Neutrophil (primary cell): Measurements from ENCODE around the gene IL23R.

ENCODE experiments used
- H3K27ac ChIP-seq: fragments of 200-600 bp; sonication (generic); 2 replicates; pipeline ENCODE4 v1.5.1; 2016; ENCODE audit warnings: mild to moderate bottlenecking, moderate library complexity
- H3K27me3 ChIP-seq: fragments of 200-600 bp; sonication (generic); 2 replicates; pipeline ENCODE4 v1.6.0; 2016; ENCODE audit warnings: mild to moderate bottlenecking
- H3K36me3 ChIP-seq: fragments of 200-600 bp; sonication (generic); 2 replicates; pipeline ENCODE4 v1.5.1; 2017
- H3K4me1 ChIP-seq, 2 experiments: fragments of 200-600 bp in 1 of 2; sonication (generic) in 1 of 2; 1 replicate in 1 of 2; 2 replicates in 1 of 2; pipeline versions ENCODE4 v1.5.1 to v1.6.1; 2013 to 2016; ENCODE audit warnings: low read depth in 1 of 2, low read length in 1 of 2, mild to moderate bottlenecking in 1 of 2, moderate library complexity in 1 of 2; ENCODE audit not compliant: control insufficient read depth in 1 of 2, insufficient read depth in 1 of 2
- H3K4me3 ChIP-seq, 2 experiments: fragments of 200-600 bp in 1 of 2; sonication (generic) in 1 of 2; 1 replicate in 1 of 2; 2 replicates in 1 of 2; pipeline ENCODE4 v1.5.1; 2013 to 2016; ENCODE audit warnings: low read depth in 1 of 2, low read length in 1 of 2, mild to moderate bottlenecking in 1 of 2, moderate library complexity in 1 of 2
- H3K9me3 ChIP-seq: fragments of 200-600 bp; sonication (generic); 2 replicates; pipeline ENCODE4 v1.5.1; 2016
- TF ChIP-seq, protein P1 (sequence below): fragments of 200-600 bp; sonication (generic); IDR thresholded peaks from 2 replicates; pipeline ENCODE4 v1.5.1; 2016; ENCODE audit warnings: antibody characterized with exemption

IL23R gene

DNA sequence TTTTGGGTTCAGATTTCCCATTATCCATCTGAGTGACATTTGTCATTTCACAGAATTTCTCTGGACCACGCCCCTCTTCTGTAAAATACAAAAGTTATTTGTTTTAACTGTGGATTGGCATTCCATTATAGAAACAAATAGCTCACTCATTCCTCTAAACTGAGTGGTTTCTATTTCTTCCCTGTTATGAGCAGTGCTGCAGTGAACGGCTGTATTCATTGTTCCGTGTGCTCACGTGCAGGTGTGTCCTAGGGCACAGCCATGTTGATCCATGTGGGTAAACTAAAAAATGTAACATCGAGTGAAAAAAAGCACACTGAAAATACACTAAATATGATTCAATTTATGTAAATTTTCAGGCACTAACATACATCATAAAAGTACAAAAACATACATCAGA, 114.4 kb downstream of the IL23R start:
- Histone ChIP-seq H3K9me3 (no peaks in the 10 kb centered on the region), H3K27ac (no peak overlapping the region), H3K4me1 (no peaks in the 10 kb centered on the region), H3K36me3 (no peaks in the 10 kb centered on the region), H3K4me3 (no peak overlapping the region), H3K27me3 (no peaks in the 10 kb centered on the region)
- TF ChIP-seq, protein P1, sequence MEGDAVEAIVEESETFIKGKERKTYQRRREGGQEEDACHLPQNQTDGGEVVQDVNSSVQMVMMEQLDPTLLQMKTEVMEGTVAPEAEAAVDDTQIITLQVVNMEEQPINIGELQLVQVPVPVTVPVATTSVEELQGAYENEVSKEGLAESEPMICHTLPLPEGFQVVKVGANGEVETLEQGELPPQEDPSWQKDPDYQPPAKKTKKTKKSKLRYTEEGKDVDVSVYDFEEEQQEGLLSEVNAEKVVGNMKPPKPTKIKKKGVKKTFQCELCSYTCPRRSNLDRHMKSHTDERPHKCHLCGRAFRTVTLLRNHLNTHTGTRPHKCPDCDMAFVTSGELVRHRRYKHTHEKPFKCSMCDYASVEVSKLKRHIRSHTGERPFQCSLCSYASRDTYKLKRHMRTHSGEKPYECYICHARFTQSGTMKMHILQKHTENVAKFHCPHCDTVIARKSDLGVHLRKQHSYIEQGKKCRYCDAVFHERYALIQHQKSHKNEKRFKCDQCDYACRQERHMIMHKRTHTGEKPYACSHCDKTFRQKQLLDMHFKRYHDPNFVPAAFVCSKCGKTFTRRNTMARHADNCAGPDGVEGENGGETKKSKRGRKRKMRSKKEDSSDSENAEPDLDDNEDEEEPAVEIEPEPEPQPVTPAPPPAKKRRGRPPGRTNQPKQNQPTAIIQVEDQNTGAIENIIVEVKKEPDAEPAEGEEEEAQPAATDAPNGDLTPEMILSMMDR, result no peak

DNA sequence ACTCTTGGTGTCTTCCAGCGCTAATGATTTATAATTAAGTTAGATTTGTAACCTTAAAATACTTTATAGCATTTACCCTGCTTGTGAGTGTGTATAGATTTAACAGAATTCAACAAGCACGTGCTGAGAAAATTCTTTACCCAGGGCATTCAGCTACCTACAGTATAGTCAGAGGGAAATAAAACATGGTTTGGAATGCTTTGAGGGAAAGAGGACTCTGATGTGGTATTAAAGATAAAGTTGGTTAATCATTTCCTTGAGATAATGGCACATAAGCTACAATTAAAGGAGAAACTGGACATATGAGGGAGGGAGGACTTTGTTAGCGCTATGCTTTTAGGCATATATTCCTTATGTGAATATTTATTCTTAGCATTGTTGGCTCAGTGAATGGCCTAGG, 115.0 kb downstream of the IL23R start:
- Histone ChIP-seq H3K36me3 (no peaks in the 10 kb centered on the region), H3K27me3 (no peaks in the 10 kb centered on the region), H3K27ac (no peak overlapping the region), H3K4me1 (no peaks in the 10 kb centered on the region), H3K9me3 (no peaks in the 10 kb centered on the region), H3K4me3 (no peak overlapping the region)
- TF ChIP-seq, protein P1, result no peak

DNA sequence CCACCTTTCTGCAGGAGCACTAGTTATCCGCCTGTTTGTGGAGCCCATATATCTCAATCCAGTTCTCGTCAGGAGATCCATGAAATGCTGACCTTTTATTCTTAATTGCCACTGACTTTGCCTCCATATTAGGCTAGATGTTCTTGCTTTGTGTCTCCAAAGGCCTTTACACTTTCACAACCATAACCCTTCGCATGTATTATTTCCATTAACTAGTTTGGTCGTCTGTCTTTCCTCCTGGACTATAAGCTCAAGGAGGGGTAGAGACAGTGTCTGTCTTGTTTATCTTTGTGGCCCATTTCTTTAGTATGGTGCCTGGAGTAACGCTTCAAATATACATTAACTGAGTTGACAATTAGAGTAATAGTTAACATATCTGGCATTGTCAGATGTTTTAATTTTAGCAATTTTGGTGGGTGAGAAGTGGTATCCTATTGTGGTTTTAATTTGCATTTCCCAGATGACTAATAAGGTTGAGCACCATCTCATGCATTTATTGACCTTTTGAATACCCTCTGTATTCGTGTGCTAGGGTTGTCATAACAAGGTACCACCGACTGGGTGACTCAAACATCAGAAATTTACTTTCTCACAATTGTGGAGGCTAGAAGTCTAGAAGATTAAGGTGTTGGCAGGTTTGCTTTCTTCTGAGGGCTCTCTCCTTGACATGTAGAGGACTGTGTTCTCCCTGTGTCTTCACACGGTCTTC, 119.7 kb downstream of the IL23R start:
- Histone ChIP-seq H3K9me3 (no peaks in the 10 kb centered on the region), H3K27me3 (no peaks in the 10 kb centered on the region), H3K4me1 (no peaks in the 10 kb centered on the region), H3K27ac (no peak overlapping the region), H3K36me3 (no peaks in the 10 kb centered on the region), H3K4me3 (no peak overlapping the region)
- TF ChIP-seq, protein P1, result no peak

DNA sequence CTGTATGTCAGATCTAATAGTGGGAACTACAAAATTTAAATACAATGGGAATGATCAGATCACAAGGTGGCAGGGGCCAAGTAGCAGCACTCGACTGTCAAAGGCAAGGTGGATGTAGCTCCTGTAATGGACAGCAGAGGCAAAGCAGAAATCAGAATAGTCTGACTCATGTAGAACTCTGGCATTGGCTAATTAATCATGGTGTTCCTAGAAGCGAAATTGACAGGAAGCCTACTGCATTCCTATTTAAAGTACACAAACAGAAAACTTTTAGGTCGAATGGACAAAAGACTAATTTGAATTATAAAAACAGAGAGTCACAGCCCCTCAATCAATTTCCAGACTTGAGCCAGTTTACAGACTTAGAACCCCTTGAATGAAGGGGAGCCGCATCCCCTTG, 124.0 kb downstream of the IL23R start:
- H3K9me3 ChIP-seq, result no peaks in the 10 kb centered on the region
- H3K27ac ChIP-seq, result no peak overlapping the region
- no peaks in the 10 kb centered on the region for H3K36me3 ChIP-seq
- no peaks in the 10 kb centered on the region for H3K4me1 ChIP-seq
- H3K4me3 ChIP-seq, result no peak overlapping the region
- TF ChIP-seq, protein P1, result no peak
- no peaks in the 10 kb centered on the region for H3K27me3 ChIP-seq

DNA sequence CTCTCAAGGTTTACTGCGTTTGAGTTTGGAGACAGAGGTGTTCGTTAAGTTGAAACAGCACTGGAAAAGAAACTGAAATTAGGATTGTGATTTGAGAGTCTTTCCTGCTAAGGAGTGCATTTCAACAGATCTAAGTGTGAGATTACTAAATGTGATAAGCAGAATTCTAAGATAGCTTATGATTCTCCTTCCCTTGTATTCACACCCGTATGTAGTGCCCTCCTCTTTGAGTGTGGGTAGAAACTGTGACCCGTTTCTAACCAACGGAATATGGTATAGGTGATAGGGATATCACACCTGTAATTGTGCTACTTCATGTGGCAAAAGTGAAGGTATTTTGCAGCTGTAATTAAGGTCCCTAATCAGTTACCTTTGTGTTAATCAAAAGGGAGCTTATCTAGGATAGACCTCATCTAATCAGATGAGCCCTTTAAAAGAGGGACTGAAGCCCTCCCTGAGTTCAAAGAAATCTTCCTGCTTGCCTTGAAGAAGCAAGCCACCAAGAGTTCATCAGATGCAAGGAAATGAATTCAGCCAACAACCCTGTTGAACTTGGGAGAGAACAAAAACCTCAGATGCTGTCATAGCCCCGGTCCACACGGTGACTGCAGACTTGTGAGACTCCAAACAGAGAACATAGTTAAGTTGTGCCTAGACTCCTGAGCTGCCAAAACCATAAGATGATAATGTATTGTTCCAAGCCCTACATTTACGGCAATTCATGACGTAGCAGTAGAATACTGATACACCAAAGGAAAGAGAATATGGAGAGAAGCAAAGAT, 128.8 kb downstream of the IL23R start:
- no peaks in the 10 kb centered on the region for H3K9me3 ChIP-seq
- no peaks in the 10 kb centered on the region for H3K4me1 ChIP-seq
- no peak overlapping the region for H3K4me3 ChIP-seq
- TF ChIP-seq, protein P1, result no peak
- H3K27ac ChIP-seq, result no peak overlapping the region
- H3K36me3 ChIP-seq, result no peaks in the 10 kb centered on the region
- H3K27me3 ChIP-seq, result no peaks in the 10 kb centered on the region
